OCI-LY7 (cell line): ENCODE data around the gene CRHR2. TPM values are rescaled to one million over a fixed set of nuclear protein-coding genes. Genes with fewer than 3 reads are reported as not detected.

Source experiments
- BruUV-seq: library from RNA; stranded (reverse); fragments of 400-500 nt; replicated peaks from 2 replicates; lab custom pipeline; 2021; lab: Mats Ljungman, UMichigan
- CTCF ChIA-PET: fragments of 300-600 bp; sonication (Branson Sonifier 250); formaldehyde crosslinking; loops from one replicate; lab custom pipeline; 2022; ENCODE audit warnings: antibody characterized with exemption; ENCODE audit not compliant: unreplicated experiment; lab: Charles Lee
- POLR2A ChIA-PET: fragments of 300-600 bp; sonication (Branson Sonifier 250); formaldehyde crosslinking; loops from one replicate; lab custom pipeline; 2022; ENCODE audit warnings: antibody characterized with exemption; lab: Charles Lee
- DNase-seq: peaks from one replicate; pipeline ENCODE4 v3.0.0-alpha.2; 2015; ENCODE audit warnings: low spot score
- H2AFZ ChIP-seq: fragments of 200-600 bp; sonication (generic), shearing (Covaris generic); 2 replicates; pipeline ENCODE4 v1.6.1; 2014; ENCODE audit warnings: mild to moderate bottlenecking, antibody characterized with exemption, low read length, moderate library complexity
- H3K27ac ChIP-seq: fragments of 200-600 bp; sonication (generic); 2 replicates; pipeline ENCODE4 v1.5.1; 2014; ENCODE audit warnings: mixed run types, low read depth, mild to moderate bottlenecking, moderate library complexity, low read length, inconsistent platforms; ENCODE audit not compliant: poor library complexity, severe bottlenecking
- H3K36me3 ChIP-seq: fragments of 200-600 bp; sonication (generic); 2 replicates; pipeline ENCODE4 v1.6.1; 2014; ENCODE audit warnings: mild to moderate bottlenecking, antibody characterized with exemption, low read length, moderate library complexity, mixed read lengths; ENCODE audit not compliant: insufficient read depth
- H3K4me1 ChIP-seq: fragments of 200-600 bp; sonication (generic); 2 replicates; pipeline ENCODE4 v1.5.1; 2014; ENCODE audit warnings: mild to moderate bottlenecking, low read length; ENCODE audit not compliant: insufficient read depth, poor library complexity, severe bottlenecking
- H3K4me2 ChIP-seq: fragments of 200-600 bp; sonication (generic); 2 replicates; pipeline ENCODE4 v1.6.1; 2014; ENCODE audit warnings: mild to moderate bottlenecking, low read length
- H3K4me3 ChIP-seq: fragments of 200-600 bp; sonication (generic); 2 replicates; pipeline ENCODE4 v1.5.1; 2014; ENCODE audit warnings: mild to moderate bottlenecking, low read depth, low read length; ENCODE audit not compliant: poor library complexity, severe bottlenecking
- H3K79me2 ChIP-seq: fragments of 200-600 bp; sonication (generic); 2 replicates; pipeline ENCODE4 v1.6.1; 2016; ENCODE audit warnings: low read depth, mild to moderate bottlenecking, low read length, moderate library complexity, mixed read lengths; ENCODE audit not compliant: insufficient read depth
- H3K9me2 ChIP-seq: fragments of 200-600 bp; sonication (generic); 2 replicates; pipeline ENCODE4 v1.6.1; 2016; ENCODE audit warnings: mild to moderate bottlenecking, low read length, mixed read lengths; ENCODE audit not compliant: insufficient read depth
- H3K9me3 ChIP-seq: fragments of 200-600 bp; sonication (generic); 2 replicates; pipeline ENCODE4 v1.6.1; 2014; ENCODE audit warnings: mild to moderate bottlenecking, mixed run types, low read length, mixed read lengths
- H4K20me1 ChIP-seq: fragments of 200-600 bp; sonication (generic); 2 replicates; pipeline ENCODE4 v1.6.1; 2014; ENCODE audit warnings: mild to moderate bottlenecking, antibody characterized with exemption, low read length, moderate library complexity, mixed read lengths; ENCODE audit not compliant: insufficient read depth
- CTCF ChIP-seq: fragments of 200-600 bp; sonication (generic); conservative IDR thresholded peaks from 2 replicates; pipeline ENCODE4 v1.5.1; 2014; ENCODE audit warnings: mild to moderate bottlenecking, antibody characterized with exemption, low read length, moderate library complexity, mixed read lengths
- EZH2phosphoT487 ChIP-seq: fragments of 200-600 bp; sonication (generic); IDR thresholded peaks from 2 replicates; pipeline ENCODE4 v1.6.1; 2018; ENCODE audit warnings: low read depth, borderline replicate concordance, mild to moderate bottlenecking, mixed run types, antibody characterized with exemption, low read length, moderate library complexity, mixed read lengths
- intact Hi-C: fragments of 100-400 bp; cut with micrococcal nuclease; formaldehyde crosslinking; loops from one replicate; pipeline ENCODE4 v1.10.0; 2022; ENCODE audit not compliant: unreplicated experiment
- total RNA-seq, 2 experiments: library from RNA; depleted of rRNA in 1 of 2; stranded (reverse); fragments of >200 nt in 1 of 2; shearing (Covaris generic) in 1 of 2; gene quantifications; 2 replicates each; pipeline ENCODE4 v1.2.3, GENCODE V29; 2014 to 2022

The CRHR2 gene
- total RNA-seq, 2 experiments from 2014 or later = not detected

GRCh38 chr7:30616318-30616717 is 65.9 kb downstream of the CRHR2 start:
- Histone ChIP-seq H3K9me2 (no peaks in the 10 kb centered on the region), H4K20me1 (peaks cover 8% of the 10 kb centered on the region; the same call in 1 of the 2 replicates), H3K36me3 (peaks cover 99% of the 10 kb centered on the region), H3K4me3 (no peak overlapping the region), H3K9me3 (no peaks in the 10 kb centered on the region), H3K79me2 (peaks cover 34% of the 10 kb centered on the region; the same call in 1 of the 2 replicates), H2AFZ (no peak overlapping the region), H3K4me2 (no peak overlapping the region), H3K4me1 (no peaks in the 10 kb centered on the region), H3K27ac (no peak overlapping the region)
- CTCF ChIA-PET = no interaction called here
- intact Hi-C loops = loop anchor here (2.0 kb wide), 1 partner anchor 18 kb away; no protein-coding TSS in a partner anchor
- no peak for DNase-seq
- no peak for TF ChIP-seq CTCF
- no peak for TF ChIP-seq EZH2phosphoT487
- BruUV-seq = no TSS peak
- POLR2A ChIA-PET = no interaction called here

DNA sequence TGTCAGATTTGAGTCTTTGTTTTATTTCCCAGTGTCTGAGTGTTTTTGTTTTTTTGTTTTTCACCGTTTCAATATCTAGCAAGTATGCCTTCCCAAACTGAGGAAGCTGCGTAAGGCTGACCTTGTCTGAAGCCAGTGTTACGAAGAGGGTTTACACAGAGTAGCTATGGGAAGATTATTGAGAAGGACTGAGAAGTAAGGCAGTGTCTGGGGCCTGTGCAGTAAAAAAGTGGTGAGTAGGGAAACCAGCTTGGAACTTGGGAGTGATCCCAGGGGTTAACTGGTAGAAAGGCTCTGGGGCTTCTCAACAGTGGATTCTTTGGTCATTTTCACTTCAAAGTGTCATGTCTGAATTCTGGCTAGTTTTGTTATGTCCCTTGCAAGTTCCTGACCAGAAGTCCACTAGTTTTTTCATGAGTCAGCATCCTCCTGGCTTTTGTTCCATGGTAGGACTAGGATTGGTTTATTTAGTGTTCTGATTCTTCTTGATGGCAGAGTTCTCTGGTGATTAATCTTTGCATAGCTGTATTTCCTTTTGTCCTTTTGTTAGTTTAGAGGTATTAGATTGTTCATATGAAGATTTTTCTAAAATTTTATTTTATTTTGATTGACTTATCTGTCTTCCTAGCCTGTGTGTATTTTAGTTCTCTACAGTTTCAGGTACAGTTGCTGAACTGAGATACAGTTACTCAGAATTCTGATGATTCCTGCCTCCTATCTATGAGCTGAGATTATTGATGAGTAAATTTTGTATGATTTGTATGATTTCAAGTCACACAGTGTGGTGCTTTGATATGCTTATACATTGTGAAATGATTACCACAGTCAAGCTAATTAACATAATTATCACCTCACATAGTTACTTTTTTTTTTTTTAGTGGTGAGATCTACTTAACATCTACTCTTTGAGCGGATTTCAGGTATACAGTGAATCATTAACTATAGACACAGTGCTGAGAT is 68.6 kb downstream of the CRHR2 start:
- H3K4me3 ChIP-seq = no peak overlapping the region
- DNase-seq = no peak
- peaks cover 14% of the 10 kb centered on the region; the same call in 1 of the 2 replicates for H4K20me1 ChIP-seq
- peaks cover 100% of the 10 kb centered on the region for H3K36me3 ChIP-seq
- H3K4me2 ChIP-seq = no peak overlapping the region
- no peaks in the 10 kb centered on the region for H3K4me1 ChIP-seq
- H3K79me2 ChIP-seq = peaks cover 59% of the 10 kb centered on the region; the same call in 1 of the 2 replicates
- ChIA-PET POLR2A (interaction anchor here (0.6 to 2.3 kb wide), 4 partner anchors 12 to 126 kb away, joined by 4 to 12 read pairs (median 5); no protein-coding TSS in a partner anchor), CTCF (no interaction called here)
- no peak overlapping the region for H2AFZ ChIP-seq
- H3K9me2 ChIP-seq = no peaks in the 10 kb centered on the region
- intact Hi-C loops = no loop called here
- H3K9me3 ChIP-seq = no peaks in the 10 kb centered on the region
- TF ChIP-seq EZH2phosphoT487 = no peak
- TF ChIP-seq CTCF = no peak
- BruUV-seq = no TSS peak
- no peak overlapping the region for H3K27ac ChIP-seq
